ENCODE measurements around the gene PRR16.

Gene PRR16

DNA sequence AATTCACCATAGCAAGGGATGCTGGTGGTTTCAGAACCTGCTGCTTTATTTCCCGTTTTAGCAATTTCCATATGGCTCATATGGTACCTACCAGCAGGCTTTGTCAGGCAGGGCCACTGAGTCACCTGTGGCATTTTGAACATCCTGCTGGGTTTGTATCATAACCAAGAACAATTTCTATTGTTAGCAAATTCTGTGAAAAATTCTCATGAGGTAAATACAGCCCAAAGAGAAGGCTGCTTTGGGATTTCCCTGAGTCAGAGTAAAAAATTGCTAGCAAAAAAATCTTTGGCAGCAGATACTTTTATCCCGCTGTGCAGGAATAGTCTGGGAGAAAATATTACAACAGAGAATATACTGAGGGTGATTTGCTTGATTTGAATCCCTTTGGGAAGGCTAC, 52.7 kb downstream of the PRR16 start:
- no peak for DNase-seq (ENCODE audit: low read depth in 2 of 2)

DNA sequence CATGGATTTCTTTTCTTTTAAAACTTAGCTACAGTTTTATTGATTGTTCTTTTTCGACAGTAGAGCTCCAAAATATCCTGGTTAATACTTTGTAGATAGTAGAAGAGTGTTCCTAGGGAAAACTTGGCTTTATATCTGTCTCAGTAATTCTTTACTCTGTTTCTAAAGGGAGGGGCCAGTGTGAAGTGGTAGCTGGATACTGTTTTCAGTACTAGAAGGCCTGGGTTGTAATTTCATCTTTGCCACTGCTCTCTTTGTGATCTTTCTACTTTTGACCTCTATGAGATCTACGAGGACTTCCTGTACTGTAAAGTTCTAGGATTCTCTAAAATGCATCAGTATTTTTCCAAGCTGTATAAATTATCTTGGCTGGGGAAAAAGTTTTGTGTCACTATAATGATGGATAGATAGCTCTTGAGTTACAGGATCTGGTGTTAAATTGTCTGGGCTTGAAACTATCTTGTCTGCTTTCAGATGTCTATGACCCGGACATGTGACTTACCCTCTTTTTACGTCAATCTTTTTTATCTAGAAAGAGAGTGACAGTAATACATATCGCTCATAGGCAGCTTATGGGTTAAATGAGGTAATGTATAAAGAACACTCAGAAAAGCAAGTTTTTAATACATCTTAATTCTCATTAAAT, 53.6 kb downstream of the PRR16 start:
- DNase-seq (ENCODE audit: low read depth in 2 of 2): no peak

DNA sequence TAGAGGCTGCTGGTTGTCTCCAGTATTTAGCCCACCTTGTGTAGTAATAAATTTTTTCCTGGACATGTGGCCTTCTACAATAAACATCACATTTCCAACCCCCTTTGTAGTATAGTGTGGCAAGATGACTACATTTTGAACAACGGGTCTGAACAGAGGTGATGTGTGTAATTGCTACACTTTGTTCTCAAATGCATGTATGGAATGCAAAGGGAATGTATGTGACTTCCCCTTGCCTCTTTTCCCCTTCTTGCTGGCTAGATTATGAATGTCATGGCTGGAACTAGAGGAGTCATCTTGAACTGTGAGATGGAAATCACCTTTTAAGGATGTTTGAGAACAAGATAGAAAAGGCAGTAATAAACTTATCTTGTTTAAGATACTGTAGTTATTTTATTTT, 54.5 kb downstream of the PRR16 start:
- no peak for DNase-seq (ENCODE audit: low read depth in 2 of 2)

DNA sequence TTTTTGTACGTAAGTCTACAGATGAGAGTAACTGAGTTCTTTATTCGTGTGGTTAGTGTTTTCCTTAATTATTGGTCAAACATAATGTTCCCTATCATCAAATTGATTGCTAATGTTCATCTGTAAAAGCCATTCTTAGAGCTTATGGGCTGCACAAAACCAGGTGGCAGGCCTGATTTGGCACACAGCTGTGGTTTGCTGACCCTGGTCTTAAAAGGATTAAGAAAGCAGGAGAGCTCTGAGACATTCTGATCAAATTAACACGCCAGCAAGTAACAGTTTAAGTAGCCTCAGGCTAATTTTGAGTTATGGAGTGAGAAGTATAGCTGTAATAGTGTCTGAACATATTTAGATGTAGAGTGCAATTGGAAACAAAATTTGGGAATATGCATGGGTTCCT, 63.2 kb downstream of the PRR16 start:
- DNase-seq (ENCODE audit: low read depth in 2 of 2): no peak

DNA sequence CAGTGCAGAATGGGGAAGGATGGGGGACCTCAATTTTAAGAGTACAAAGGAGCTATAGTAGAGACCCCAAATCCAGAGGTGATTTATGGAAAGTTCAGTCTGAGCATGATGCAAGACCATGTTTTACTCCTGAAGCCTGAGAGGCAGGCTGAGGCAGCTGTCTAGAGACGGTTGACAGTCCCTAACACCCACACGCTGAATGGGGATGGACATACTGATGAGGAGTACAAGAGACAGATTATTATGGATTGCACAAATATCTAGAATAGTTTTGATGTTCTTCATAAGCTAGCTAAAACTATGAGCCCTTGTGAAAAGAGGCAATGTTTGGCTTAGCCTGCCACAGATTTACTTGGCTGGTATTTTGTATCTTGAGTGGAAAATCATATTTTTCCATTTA, 64.5 kb downstream of the PRR16 start:
- no peak for DNase-seq (ENCODE audit: low read depth in 2 of 2)

DNA sequence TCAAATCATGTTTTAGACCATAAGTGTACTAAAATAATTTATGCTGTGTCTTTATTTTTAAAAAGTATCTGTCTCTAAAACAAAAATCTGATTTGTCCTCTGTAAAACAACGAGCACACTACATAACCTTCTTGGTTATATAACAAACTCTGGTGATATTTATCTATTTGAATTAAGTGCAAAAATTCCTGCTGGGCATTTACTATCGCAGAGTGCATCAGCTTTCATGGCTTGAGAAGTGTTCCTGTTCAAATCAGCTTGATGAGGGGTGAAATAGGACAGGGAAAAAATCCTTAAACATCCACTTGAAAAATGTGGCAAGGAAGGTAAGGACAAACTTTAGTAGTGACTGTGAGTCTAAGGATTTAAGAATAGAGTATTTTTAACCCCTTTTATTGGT, 65.3 kb downstream of the PRR16 start:
- no peak for DNase-seq (ENCODE audit: low read depth in 2 of 2)

DNA sequence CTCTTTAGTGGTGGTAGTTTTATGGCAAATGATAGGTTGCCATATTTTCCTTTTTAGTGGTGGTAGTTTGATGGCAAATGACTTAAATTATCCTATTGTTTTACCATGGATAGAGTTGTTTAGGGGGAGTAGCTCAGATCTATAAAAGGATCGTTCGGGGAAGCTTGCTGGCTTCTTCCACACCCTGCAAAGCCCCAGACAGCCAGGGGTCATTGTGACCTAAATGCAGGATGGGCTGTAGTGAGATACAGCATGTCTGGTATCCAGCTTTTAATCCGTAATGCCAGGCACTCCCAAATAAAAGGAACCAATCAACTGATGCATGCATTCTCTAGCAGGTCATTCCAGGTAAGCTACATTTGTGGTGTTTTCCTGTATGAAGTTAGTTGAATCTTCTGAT, 67.1 kb downstream of the PRR16 start:
- DNase-seq (ENCODE audit: low read depth in 2 of 2): no peak

DNA sequence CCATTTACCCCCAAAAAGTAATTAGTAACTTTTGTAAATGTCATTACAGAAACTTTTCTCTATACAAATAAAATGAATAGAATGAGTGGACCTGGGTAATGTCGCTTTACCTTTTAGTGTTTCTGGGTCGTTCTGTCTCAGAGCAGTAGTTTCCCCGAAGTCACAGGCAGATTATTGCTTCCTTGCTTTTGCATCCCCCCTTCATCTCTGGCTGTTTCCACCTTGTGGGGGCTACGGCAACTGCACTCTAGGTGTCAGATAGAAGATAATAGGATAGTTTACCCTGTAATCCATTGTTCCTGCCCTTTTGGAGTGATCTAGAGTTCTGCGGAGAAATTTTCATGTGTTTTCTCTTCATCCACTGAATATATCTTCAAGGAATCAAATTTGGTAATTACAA, 68.7 kb downstream of the PRR16 start:
- no peak for DNase-seq (ENCODE audit: low read depth in 2 of 2)

DNA sequence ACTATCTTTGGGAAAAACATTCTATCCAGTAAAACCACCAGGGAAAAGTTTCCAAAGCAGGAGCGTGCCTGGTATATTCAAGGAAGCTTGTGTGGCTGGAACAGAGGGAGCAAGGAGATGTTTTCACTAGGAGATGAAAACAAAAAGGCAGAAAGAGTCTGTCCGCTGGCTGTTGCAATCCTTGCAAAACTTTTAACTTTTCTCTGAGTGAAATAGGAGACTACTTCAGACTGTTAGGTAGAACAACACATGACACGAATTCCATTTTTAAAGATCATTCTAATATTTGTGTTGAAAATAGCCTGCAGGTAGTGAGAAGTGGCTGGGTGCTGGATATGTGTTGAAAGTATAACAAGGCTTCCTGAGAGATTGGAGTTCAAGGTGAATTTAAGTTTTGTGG, 69.5 kb downstream of the PRR16 start:
- no peak for DNase-seq (ENCODE audit: low read depth in 2 of 2)

DNA sequence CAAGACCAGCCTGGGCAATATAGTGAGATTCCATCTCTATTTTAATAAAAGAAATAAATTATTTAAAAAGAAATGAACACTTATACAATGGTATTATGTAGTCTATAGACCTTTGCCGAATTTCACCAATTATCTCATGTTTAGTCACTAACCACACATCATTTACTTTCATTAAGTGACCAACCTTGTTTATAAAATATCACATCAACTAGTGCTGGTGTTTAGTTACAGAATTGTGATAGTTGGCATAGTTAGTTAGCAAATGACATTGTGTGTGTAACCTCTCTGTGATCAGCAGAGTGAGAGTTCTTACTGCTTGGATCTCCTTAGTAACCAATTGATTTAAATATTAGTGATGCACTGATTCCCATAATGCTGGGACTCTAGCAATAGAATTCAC, 71.8 kb downstream of the PRR16 start:
- DNase-seq (ENCODE audit: low read depth in 2 of 2): no peak

DNA sequence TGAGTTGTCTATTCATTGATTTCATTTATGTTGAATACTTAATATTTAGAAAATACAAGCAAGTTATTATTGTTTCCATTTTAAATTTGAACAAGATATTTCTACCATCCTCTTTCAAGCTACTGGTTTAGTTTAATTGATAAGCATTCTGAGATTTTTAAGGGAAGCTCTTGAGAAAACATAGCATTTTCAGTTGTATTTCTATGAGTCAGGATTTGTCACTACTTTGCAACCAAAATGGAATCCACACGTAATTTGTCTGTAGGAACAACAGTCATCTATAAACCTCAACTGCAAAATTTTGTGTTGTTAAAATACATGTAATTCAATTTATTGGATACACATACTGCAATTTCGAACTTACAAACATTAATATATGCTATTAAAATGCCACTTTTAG, 74.0 kb downstream of the PRR16 start:
- no peak for DNase-seq (ENCODE audit: low read depth in 2 of 2)

DNA sequence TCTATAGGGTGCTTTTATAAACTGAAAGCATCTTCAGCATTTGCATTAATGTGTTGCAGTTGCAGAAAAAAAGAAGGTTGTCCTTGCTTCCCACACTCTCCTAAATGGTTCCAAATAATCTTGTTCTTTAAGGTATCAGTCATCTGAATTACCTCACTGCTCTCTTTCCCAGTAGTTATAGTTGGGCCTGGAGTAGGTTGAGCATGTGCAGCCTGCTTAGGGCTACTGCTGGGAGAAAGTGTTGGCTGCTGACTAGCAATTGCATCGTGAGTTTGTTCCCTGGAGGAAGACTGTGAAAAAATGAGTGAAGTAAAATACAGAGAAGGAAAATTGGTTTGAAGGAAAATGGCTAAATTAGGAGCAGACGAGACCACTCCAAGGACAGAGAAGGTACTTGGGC, 74.5 kb downstream of the PRR16 start:
- no peak for DNase-seq (ENCODE audit: low read depth in 2 of 2)

DNA sequence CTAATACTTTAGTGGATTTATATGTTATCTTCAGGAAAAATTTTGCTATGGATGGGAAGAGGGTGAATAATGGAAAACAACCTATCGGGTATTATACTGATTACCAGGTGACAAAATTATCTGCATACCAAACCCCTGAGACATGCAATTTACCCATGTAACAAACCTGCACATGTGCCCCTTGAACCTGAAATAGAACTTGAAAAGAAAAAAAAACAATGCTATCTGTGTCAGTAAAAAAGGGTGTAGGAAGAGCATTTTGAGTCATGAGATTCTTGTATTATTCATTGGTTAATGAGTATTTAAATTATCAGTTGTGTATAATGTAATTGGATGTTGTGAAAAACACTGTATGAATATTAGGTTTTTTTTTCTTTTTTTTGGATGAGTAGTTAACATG, 75.4 kb downstream of the PRR16 start:
- DNase-seq (ENCODE audit: low read depth in 2 of 2): no peak

DNA sequence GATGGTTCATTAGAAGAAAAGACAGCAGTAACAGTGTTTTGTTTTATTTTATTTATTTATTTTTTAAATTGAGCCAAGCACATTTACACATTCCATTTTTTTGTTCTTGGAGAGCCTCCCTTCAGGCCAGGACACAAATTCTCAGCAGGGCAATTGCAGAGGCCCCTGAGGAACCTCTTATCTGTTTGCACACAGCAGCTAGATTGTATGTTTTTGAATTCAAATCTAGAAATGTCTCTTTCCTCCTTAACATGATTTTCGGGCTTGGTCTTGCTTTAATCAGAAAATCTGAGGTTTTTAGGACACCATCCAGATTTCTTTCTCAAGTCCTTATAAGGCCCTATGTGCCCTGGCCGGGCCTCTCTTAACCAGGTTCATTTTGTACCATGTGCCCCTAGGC, 76.0 kb downstream of the PRR16 start:
- DNase-seq (ENCODE audit: low read depth in 2 of 2): no peak

DNA sequence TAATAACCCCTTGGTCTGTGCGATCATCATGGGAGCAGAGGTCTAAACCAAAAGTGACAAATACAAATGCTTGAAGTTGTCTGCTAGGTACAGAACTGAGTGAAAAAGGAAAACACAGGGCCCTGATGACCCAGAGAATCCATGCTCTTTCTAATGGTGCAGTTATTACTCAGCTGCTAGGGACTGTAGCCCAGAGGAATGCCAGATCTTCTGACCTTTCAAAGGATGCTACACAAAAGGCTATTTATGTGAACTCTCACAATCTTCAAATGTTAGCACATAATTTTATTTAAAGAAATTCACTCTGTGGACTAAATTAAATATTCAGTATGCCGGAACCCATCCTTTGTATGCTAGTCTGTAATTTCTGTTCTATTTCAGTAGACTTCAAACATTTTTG, 79.9 kb downstream of the PRR16 start:
- DNase-seq (ENCODE audit: low read depth in 2 of 2): no peak

DNA sequence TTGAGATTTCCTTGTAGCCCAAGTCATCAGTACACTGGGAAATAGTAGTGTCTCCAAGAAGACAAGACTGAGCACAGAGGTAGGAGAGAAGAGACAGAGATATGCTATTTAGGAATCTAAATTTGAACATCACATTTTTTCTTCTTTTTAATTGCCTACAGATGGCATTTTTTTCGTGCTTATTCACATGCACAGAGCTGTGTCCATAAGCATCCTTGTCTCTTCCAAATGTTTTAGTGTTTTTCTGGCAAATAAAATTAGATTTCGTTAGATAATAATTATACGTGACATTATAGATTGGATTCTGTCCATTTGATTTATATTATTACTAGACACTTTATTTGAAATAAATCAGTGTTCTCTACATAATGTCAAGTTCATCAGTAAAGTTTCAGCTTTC, 80.9 kb downstream of the PRR16 start:
- no peak for DNase-seq (ENCODE audit: low read depth in 2 of 2)

DNA sequence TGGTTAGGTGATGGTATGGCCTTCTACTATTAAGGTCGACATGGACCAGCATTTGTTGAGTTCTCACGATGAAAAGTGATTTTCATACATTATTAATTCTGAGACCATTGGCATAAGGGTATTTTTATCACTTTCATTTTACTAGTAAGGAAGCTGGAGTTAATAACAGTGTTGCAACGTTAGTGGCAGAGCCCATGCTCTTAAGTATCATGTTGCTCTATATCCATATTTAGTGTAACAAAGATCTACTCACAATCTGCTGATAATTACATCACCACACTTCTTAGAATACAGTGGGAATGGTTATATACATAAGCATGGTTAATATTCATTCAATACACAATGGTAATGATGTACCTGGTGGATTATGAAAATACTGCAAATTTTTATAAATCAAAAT, 81.9 kb downstream of the PRR16 start:
- DNase-seq (ENCODE audit: low read depth in 2 of 2): no peak

DNA sequence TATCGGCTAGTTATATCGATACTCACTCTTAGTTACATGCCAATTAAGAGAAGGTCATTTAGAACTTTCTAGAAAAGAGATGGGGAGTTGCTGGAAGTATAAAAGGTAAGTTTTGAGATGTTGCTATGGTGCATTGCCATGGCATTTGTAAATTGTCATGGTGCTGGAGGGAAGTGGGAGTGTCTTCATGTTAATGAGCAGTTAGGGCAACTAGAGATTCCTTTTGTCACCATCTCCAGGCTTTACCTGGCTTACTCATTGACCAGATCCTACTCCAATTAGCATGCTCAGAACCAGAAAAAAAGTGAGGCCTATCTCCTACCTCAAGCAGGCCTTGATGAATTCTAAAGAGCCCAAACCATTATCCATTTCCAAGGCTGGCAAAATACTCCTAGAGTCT, 82.8 kb downstream of the PRR16 start:
- no peak for DNase-seq (ENCODE audit: low read depth in 2 of 2)

DNA sequence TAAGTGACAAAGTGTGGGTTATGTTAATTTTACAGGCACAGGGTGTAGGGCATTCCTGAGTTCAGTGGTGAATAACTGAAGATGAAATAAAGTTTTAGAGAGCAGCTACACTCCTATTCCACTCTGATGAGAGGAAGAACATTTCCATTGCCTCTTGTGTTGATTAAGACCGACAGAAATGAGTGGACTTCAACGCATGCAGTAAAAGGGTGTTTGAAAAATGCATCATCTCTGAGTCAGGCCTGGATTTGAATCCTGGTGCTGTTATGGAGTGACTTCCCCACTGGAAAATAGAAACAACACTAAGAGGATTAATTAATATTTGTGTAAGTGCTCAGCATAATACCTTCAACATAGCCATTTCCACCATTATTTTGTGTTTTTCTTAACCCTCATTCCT, 86.3 kb downstream of the PRR16 start:
- no peak for DNase-seq (ENCODE audit: low read depth in 2 of 2)

DNA sequence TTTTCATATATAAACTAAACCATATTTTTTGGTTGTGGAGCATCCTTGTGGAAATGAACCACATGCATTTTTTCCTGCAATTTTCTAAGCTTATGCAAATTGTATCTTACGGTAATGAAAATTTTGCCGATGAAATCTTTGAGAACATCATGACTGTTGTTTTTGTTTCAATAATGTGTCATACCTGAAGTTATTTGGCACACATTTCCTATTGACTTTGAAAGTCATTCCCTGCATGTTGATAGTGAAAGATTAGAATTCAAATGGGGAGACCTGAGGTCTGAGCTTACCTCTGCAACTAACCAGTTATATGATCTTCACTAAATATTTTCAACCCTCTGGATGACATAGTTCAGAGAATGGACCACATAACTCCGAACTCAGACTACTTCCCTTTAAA, 88.5 kb downstream of the PRR16 start:
- no peak for DNase-seq (ENCODE audit: low read depth in 2 of 2)

DNA sequence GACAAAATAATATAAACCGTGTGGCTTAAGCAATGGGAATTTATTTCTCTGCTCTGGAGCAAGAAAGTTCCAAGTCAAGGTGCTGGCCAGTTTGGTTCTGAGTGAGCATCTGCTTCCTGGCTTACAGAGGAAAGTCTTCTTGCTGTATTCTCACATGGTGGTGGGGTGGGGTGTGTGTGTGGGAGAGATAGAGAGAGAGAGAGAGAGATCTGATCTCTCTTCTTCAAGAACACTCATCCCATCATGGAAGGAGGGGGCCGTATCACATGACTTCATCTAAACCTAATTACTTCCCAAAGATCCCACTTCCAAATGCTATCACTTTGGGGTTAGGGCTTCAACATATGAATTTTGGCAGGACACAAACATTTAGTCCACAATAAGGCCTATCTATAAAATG, 91.2 kb downstream of the PRR16 start:
- no peak for DNase-seq (ENCODE audit: low read depth in 2 of 2)

DNA sequence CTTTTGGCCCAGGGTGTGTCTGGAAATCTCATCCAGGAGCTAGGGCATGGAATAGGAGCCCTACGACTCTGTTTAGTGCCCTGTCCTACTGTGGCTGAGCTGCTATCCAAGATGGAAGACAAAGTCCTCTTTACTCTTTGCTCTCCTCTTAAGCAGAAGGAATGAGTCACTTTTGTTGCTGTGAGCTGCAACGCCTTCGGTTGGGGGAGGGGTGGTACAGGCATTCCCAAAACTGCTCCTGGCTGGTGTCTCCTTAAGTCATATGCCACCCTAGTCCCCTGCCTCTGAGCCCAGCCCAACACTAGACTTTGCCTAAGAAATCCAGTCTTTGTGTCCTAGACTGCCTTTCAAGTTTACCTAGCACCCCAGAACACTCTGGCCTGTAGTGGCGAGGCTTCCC, 99.9 kb downstream of the PRR16 start:
- no peak for DNase-seq (ENCODE audit: low read depth in 2 of 2)

DNA sequence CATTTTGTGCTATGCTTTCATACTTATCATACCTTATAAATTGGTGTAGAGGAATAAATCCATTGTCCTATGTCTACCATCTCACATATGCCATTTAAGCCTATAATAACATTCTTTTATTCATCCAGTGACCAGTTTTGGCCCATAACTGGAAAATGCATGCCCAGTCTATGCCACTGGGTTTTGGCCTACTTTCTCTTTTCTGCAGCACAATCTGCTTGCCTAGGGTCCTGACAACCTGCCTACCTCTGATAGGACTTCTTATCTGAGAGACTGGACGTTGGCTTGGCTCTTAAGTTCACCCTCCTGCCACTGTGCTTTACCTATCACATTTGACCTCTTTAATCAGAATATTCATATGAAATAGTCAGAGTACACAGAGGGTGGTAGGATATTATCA, 103.0 kb downstream of the PRR16 start:
- no peak for DNase-seq (ENCODE audit: low read depth in 2 of 2)

DNA sequence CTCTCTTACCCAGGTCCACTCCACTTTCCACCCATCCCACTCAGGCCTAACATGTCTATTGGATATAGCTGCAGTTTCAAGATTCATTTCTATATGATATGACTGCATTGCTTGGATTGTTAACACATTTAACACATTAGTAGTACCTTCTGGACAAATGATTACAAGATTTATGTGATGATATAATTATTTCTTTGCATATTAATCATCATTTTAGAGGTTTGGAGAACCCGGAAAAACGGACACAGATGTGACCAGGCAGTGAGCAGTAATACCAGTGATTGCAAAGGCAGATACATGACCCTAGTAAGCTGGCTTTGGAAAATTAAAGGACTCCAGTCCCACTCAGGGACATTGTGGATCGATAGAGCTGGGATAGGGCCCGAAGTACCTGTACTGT, 103.8 kb downstream of the PRR16 start:
- no peak for DNase-seq (ENCODE audit: low read depth in 2 of 2)

DNA sequence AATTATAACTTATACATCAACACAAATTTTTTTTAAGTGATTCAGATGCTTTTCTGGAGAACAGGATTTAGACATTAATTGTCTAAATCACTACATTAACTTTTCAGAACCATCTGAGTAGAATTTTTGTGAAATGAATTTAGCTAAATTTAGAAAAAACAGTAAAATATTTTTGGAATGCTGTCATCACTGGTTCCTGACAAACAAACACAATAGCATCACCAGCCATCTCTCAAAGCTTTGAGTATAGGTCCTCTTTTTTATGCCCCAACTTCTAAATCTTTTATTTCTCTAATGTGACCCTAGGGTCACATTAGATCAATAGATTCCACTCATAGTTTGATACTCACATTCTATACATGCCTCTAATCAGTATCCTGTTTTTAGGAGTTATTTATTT, 104.6 kb downstream of the PRR16 start:
- no peak for DNase-seq (ENCODE audit: low read depth in 2 of 2)
